HCT116 (cell line): Measurements from ENCODE around the gene ZAP70.

Experiments used
- CEBPB ChIP-seq: IDR thresholded peaks from 2 replicates; pipeline ENCODE4 v1.6.1; 2012; ENCODE audit warnings: low read depth
- EZH2 ChIP-seq: fragments of 200-600 bp; sonication (generic); IDR thresholded peaks from 2 replicates; pipeline ENCODE4 v1.6.1; 2017; ENCODE audit warnings: antibody characterized with exemption, mixed run types
- EZH2phosphoT487 ChIP-seq: fragments of 200-600 bp; IDR thresholded peaks from 2 replicates; pipeline ENCODE4 v1.6.1; 2018; ENCODE audit warnings: antibody characterized with exemption, borderline replicate concordance
- JUND ChIP-seq: IDR thresholded peaks from 2 replicates; pipeline ENCODE4 v1.6.1; 2012
- MAX ChIP-seq: IDR thresholded peaks from 2 replicates; pipeline ENCODE4 v1.6.1; 2012
- POLR2A ChIP-seq: IDR thresholded peaks from 2 replicates; pipeline ENCODE4 v1.7.0; 2011; ENCODE audit warnings: borderline replicate concordance; ENCODE audit not compliant: insufficient read depth, insufficient read length; ENCODE audit errors: extremely low read depth
- POLR2AphosphoS5 ChIP-seq: IDR thresholded peaks from 2 replicates; pipeline ENCODE4 v1.6.1; 2011; ENCODE audit warnings: mild to moderate bottlenecking, low read depth, low read length, moderate library complexity
- REST ChIP-seq: IDR thresholded peaks from 2 replicates; pipeline ENCODE4 v1.6.1; 2012; ENCODE audit warnings: low read depth
- SIN3A ChIP-seq: IDR thresholded peaks from 2 replicates; pipeline ENCODE4 v1.6.1; 2012; ENCODE audit warnings: low read depth
- TCF7L2 ChIP-seq: IDR thresholded peaks from 2 replicates; pipeline ENCODE4 v1.7.0; 2011; ENCODE audit warnings: borderline replicate concordance, inconsistent platforms; ENCODE audit not compliant: insufficient read depth, insufficient read length; ENCODE audit errors: extremely low read depth
- YY1 ChIP-seq: IDR thresholded peaks from 2 replicates; pipeline ENCODE4 v1.6.1; 2011; ENCODE audit warnings: low read length, low read depth, moderate library complexity, mild to moderate bottlenecking; ENCODE audit not compliant: insufficient replicate concordance; ENCODE audit errors: extremely low read depth
- ZNF274 ChIP-seq: fragments of 200-500 bp; sonication (Bioruptor generic); IDR thresholded peaks from 2 replicates; pipeline ENCODE4 v1.6.1; 2014; ENCODE audit warnings: mild to moderate bottlenecking, low read depth, low read length, inconsistent platforms
- TF ChIP-seq, protein P1 (sequence below), 3 experiments: fragments of 200-600 bp in 1 of 3; sonication (generic) in 1 of 3; IDR thresholded peaks in 2 of 3; conservative IDR thresholded peaks in 1 of 3; 2 replicates each; pipeline ENCODE4 v1.5.1; 2012 to 2017; ENCODE audit warnings: low read depth in 2 of 3, low read length in 2 of 3, antibody characterized with exemption in 1 of 3, borderline replicate concordance in 1 of 3, control low read depth in 1 of 3, mild to moderate bottlenecking in 1 of 3, mixed read lengths in 1 of 3, mixed run types in 1 of 3, moderate library complexity in 1 of 3; ENCODE audit not compliant: insufficient read depth in 1 of 3

DNA sequence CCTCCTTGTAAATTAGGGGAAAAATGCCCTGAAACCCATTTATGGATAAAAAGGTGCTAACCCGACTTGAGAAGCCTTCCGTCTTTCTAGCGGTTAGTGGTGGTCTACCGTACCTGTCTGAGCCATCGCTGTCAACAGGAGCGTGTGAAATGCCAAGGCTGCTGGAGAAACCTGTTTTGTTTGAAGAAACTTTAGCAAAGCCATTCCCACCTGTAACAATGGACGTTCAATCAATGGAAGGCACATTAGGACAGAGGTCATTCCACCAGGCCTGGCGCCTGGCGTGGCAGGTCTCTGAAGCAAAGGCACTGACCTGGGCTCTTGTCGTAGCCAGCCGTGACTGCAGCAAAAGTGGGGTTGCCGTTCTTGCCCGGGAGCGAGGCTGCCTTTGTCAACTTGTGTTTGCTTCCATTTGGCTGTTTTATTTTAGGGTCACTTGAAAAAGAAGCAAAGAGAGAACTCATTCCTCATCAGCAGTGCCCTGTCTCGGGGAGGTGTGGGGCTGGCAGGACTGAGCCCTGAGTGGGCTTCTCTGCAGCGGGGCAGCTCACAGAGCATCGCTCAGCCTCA lies 47.2 kb downstream of the ZAP70 start:
- no peak for TF ChIP-seq YY1
- no peak for TF ChIP-seq EZH2phosphoT487
- TF ChIP-seq POLR2A, result no peak
- no peak for TF ChIP-seq POLR2AphosphoS5
- TF ChIP-seq JUND, result no peak
- no peak for TF ChIP-seq CEBPB
- TF ChIP-seq, protein P1, sequence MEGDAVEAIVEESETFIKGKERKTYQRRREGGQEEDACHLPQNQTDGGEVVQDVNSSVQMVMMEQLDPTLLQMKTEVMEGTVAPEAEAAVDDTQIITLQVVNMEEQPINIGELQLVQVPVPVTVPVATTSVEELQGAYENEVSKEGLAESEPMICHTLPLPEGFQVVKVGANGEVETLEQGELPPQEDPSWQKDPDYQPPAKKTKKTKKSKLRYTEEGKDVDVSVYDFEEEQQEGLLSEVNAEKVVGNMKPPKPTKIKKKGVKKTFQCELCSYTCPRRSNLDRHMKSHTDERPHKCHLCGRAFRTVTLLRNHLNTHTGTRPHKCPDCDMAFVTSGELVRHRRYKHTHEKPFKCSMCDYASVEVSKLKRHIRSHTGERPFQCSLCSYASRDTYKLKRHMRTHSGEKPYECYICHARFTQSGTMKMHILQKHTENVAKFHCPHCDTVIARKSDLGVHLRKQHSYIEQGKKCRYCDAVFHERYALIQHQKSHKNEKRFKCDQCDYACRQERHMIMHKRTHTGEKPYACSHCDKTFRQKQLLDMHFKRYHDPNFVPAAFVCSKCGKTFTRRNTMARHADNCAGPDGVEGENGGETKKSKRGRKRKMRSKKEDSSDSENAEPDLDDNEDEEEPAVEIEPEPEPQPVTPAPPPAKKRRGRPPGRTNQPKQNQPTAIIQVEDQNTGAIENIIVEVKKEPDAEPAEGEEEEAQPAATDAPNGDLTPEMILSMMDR (IDR thresholded peaks at IDR 0.05 in 2 of 3, conservative IDR thresholded peaks at IDR 0.05 in 1 of 3; ENCODE audit: borderline replicate concordance in 1 of 3, insufficient read depth in 1 of 3, low read depth in 2 of 3, low read length in 2 of 3), result no peak
- TF ChIP-seq EZH2, result no peak
- no peak for TF ChIP-seq TCF7L2
- TF ChIP-seq ZNF274, result no peak
- TF ChIP-seq MAX, result no peak
- no peak for TF ChIP-seq REST
- no peak for TF ChIP-seq SIN3A
